H9 (cell line): Measurements from ENCODE around the gene NPAS3. TPM values are rescaled to one million over a fixed set of nuclear protein-coding genes. Genes with fewer than 3 reads are reported as not detected.

ENCODE experiments used
- DNase-seq: peaks from one replicate; pipeline ENCODE4 v3.0.0-alpha.2; 2017
- H2AFZ ChIP-seq: one replicate; pipeline ENCODE4 v1.6.1; 2013; ENCODE audit warnings: mild to moderate bottlenecking, low read length, control low read depth, moderate library complexity
- H2AK5ac ChIP-seq: 2 replicates; pipeline ENCODE4 v1.6.1; 2013; ENCODE audit warnings: low read length, control low read depth, mixed read lengths; ENCODE audit not compliant: insufficient read length
- H2BK120ac ChIP-seq: one replicate; pipeline ENCODE4 v1.6.1; 2013; ENCODE audit warnings: low read depth, mild to moderate bottlenecking, low read length, control low read depth, inconsistent platforms; ENCODE audit not compliant: poor library complexity, severe bottlenecking
- H2BK12ac ChIP-seq: 2 replicates; pipeline ENCODE4 v1.6.1; 2013; ENCODE audit warnings: low read length, control low read depth, mixed read lengths, low read depth; ENCODE audit not compliant: insufficient read length
- H2BK15ac ChIP-seq: 2 replicates; pipeline ENCODE4 v1.6.1; 2013; ENCODE audit warnings: low read depth, low read length, control low read depth
- H2BK20ac ChIP-seq: one replicate; pipeline ENCODE4 v1.6.1; 2013; ENCODE audit warnings: low read depth, mild to moderate bottlenecking, low read length, control low read depth, inconsistent platforms; ENCODE audit not compliant: poor library complexity, severe bottlenecking
- H2BK5ac ChIP-seq: 2 replicates; pipeline ENCODE4 v1.6.1; 2013; ENCODE audit warnings: low read length, control low read depth, mixed read lengths; ENCODE audit not compliant: insufficient read length
- H3K14ac ChIP-seq: 2 replicates; pipeline ENCODE4 v1.6.1; 2013; ENCODE audit warnings: low read length, control low read depth; ENCODE audit not compliant: insufficient read depth
- H3K18ac ChIP-seq: 2 replicates; pipeline ENCODE4 v1.6.1; 2013; ENCODE audit warnings: low read depth, mild to moderate bottlenecking, mixed read lengths, low read length, control low read depth; ENCODE audit not compliant: insufficient read length
- H3K23ac ChIP-seq: 2 replicates; pipeline ENCODE4 v1.6.1; 2013; ENCODE audit warnings: low read length, control low read depth, mixed read lengths, low read depth; ENCODE audit not compliant: insufficient read length
- H3K23me2 ChIP-seq: 2 replicates; pipeline ENCODE4 v1.6.1; 2013; ENCODE audit warnings: low read depth, mild to moderate bottlenecking, mixed read lengths, low read length, control low read depth; ENCODE audit not compliant: insufficient read length, poor library complexity, severe bottlenecking
- H3K27ac ChIP-seq: 2 replicates; pipeline ENCODE4 v1.5.1; 2013; ENCODE audit warnings: low read length, control low read depth, mixed read lengths, low read depth; ENCODE audit not compliant: insufficient read length
- H3K27me3 ChIP-seq: 2 replicates; pipeline ENCODE4 v1.6.1; 2013; ENCODE audit warnings: low read length, control low read depth, inconsistent platforms; ENCODE audit not compliant: insufficient read depth
- H3K4ac ChIP-seq: 2 replicates; pipeline ENCODE4 v1.6.1; 2013; ENCODE audit warnings: low read depth, mild to moderate bottlenecking, control low read depth, inconsistent platforms, low read length, moderate library complexity
- H3K4me1 ChIP-seq: 2 replicates; pipeline ENCODE4 v1.6.1; 2013; ENCODE audit warnings: low read length, control low read depth, inconsistent platforms; ENCODE audit not compliant: insufficient read depth
- H3K4me2 ChIP-seq: 2 replicates; pipeline ENCODE4 v1.6.1; 2013; ENCODE audit warnings: low read length, control low read depth, mixed read lengths; ENCODE audit not compliant: insufficient read length, insufficient read depth
- H3K56ac ChIP-seq: 2 replicates; pipeline ENCODE4 v1.6.1; 2013; ENCODE audit warnings: low read depth, mild to moderate bottlenecking, mixed read lengths, low read length, control low read depth; ENCODE audit not compliant: insufficient read length
- H3K79me1 ChIP-seq: 2 replicates; pipeline ENCODE4 v1.6.1; 2013; ENCODE audit warnings: low read depth, mild to moderate bottlenecking, moderate library complexity, low read length, control low read depth, inconsistent platforms; ENCODE audit not compliant: insufficient read depth, poor library complexity, severe bottlenecking
- H3K79me2 ChIP-seq: 2 replicates; pipeline ENCODE4 v1.6.1; 2013; ENCODE audit warnings: low read length, control low read depth, inconsistent platforms; ENCODE audit not compliant: insufficient read depth
- H3K9ac ChIP-seq: 2 replicates; pipeline ENCODE4 v1.6.1; 2013; ENCODE audit warnings: low read length, control low read depth, mixed read lengths; ENCODE audit not compliant: insufficient read length; ENCODE audit errors: extremely low read depth
- H3K9me3 ChIP-seq: one replicate; pipeline ENCODE4 v1.6.1; 2013; ENCODE audit warnings: low read depth, low read length, inconsistent platforms; ENCODE audit not compliant: control insufficient read depth
- H3T11ph ChIP-seq: one replicate; pipeline ENCODE4 v1.6.1; 2013; ENCODE audit warnings: mild to moderate bottlenecking, low read length, control low read depth, inconsistent platforms
- H4K20me1 ChIP-seq: one replicate; pipeline ENCODE4 v1.6.1; 2013; ENCODE audit not compliant: control insufficient read depth, insufficient read length, insufficient read depth
- H4K5ac ChIP-seq: 2 replicates; pipeline ENCODE4 v1.6.1; 2013; ENCODE audit warnings: low read depth, mild to moderate bottlenecking, mixed read lengths, low read length, control low read depth; ENCODE audit not compliant: insufficient read length
- H4K8ac ChIP-seq: replicated peaks from 2 replicates; pipeline ENCODE4 v1.6.1; 2013; ENCODE audit warnings: low read length, control low read depth, mixed read lengths, low read depth; ENCODE audit not compliant: insufficient read length
- H4K91ac ChIP-seq: 2 replicates; pipeline ENCODE4 v1.6.1; 2013; ENCODE audit warnings: low read depth, mild to moderate bottlenecking, moderate library complexity, mixed read lengths, low read length, control low read depth; ENCODE audit not compliant: insufficient read length
- H3K27ac Mint-ChIP-seq, 3 experiments: 2 replicates in 2 of 3; 3 replicates in 1 of 3; pipeline ENCODE4 v1.8.0; 2020 to 2021; ENCODE audit warnings: mixed read lengths in 3 of 3, mild to moderate bottlenecking in 1 of 3, moderate library complexity in 1 of 3
- H3K27me3 Mint-ChIP-seq: 2 replicates; pipeline ENCODE4 v1.8.0; 2021; ENCODE audit warnings: low read depth, mild to moderate bottlenecking, moderate library complexity, mixed read lengths
- H3K36me3 Mint-ChIP-seq, 3 experiments: 2 replicates in 2 of 3; 3 replicates in 1 of 3; pipeline ENCODE4 v1.8.0; 2020 to 2021; ENCODE audit warnings: low read depth in 3 of 3, mixed read lengths in 3 of 3; ENCODE audit not compliant: insufficient read depth in 1 of 3
- H3K4me1 Mint-ChIP-seq, 2 experiments: 2 replicates each; pipeline ENCODE4 v1.8.0; 2020; ENCODE audit warnings: mixed read lengths in 2 of 2
- H3K4me3 Mint-ChIP-seq, 2 experiments: 2 replicates in 1 of 2; 3 replicates in 1 of 2; pipeline ENCODE4 v1.8.0; 2020 to 2021; ENCODE audit warnings: mild to moderate bottlenecking in 2 of 2, mixed read lengths in 2 of 2, moderate library complexity in 1 of 2
- H3K9me3 Mint-ChIP-seq, 2 experiments: 2 replicates in 1 of 2; 3 replicates in 1 of 2; pipeline ENCODE4 v1.8.0; 2020; ENCODE audit warnings: mild to moderate bottlenecking in 2 of 2, mixed read lengths in 2 of 2, moderate library complexity in 1 of 2
- WGBS: extraction: QIAGEN DNeasy Blood & Tissue Kit; methylation state at CpG from one replicate; pipeline ENCODE4 v1.1.7; 2013; ENCODE audit warnings: missing lambda C conversion rate, low lambda C conversion rate, mixed read lengths; ENCODE audit not compliant: insufficient read length; ENCODE audit errors: extremely low coverage; 5-methylcytosine and 5-hydroxymethylcytosine counted together
- total RNA-seq: library from RNA; stranded (reverse); gene quantifications from 2 replicates; pipeline ENCODE4 v1.2.1, GENCODE V29; 2021
- TF ChIP-seq, protein P1 (sequence below): fragments of 200-600 bp; sonication (generic); conservative IDR thresholded peaks from 3 replicates; pipeline ENCODE4 v1.8.0; 2021; ENCODE audit warnings: antibody characterized with exemption, mild to moderate bottlenecking

NPAS3 gene
- total RNA-seq, 1 experiment from 2014 or later: 0.17 TPM

DNA sequence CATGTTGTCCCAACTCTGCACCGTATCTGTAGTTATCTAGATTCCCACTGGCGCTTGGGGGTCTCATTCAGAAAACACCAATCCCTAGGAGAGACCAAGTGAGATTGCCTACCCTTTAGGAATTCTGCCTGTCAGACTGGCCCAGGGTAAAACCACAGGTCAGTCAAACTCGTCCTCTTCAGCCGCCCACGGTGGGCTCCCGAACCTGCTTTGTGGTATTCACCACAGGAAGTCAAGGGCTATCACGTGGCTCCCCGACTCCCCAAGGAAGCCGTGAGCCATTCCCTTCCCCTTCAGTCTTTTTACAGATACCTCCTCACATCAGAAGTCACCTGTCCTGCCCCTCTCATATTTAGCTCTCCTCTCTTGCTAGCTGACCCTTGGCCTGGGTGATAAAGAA is 852.3 kb downstream of the NPAS3 start:
- Mint-ChIP-seq H3K36me3 (no peaks in the 10 kb centered on the region; a peak in 1 of 7 replicates), H3K27me3 (no peaks in the 10 kb centered on the region; the same call in 1 of the 2 replicates), H3K9me3 (no peaks in the 10 kb centered on the region), H3K27ac (peak overlapping the region in 2 of 3 experiments; percentile 39 to 43; a peak in 2 of 7 replicates), H3K4me3 (no peak overlapping the region), H3K4me1 (peaks cover 18 to 28% of the 10 kb centered on the region in 2 experiments)
- H3K9me3 ChIP-seq: no peaks in the 10 kb centered on the region
- no peak overlapping the region for H4K5ac ChIP-seq
- no peak overlapping the region for H3K4me2 ChIP-seq
- no peaks in the 10 kb centered on the region for H4K20me1 ChIP-seq
- TF ChIP-seq, protein P1, sequence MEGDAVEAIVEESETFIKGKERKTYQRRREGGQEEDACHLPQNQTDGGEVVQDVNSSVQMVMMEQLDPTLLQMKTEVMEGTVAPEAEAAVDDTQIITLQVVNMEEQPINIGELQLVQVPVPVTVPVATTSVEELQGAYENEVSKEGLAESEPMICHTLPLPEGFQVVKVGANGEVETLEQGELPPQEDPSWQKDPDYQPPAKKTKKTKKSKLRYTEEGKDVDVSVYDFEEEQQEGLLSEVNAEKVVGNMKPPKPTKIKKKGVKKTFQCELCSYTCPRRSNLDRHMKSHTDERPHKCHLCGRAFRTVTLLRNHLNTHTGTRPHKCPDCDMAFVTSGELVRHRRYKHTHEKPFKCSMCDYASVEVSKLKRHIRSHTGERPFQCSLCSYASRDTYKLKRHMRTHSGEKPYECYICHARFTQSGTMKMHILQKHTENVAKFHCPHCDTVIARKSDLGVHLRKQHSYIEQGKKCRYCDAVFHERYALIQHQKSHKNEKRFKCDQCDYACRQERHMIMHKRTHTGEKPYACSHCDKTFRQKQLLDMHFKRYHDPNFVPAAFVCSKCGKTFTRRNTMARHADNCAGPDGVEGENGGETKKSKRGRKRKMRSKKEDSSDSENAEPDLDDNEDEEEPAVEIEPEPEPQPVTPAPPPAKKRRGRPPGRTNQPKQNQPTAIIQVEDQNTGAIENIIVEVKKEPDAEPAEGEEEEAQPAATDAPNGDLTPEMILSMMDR: no peak
- H2BK12ac ChIP-seq: no peak overlapping the region
- no peak overlapping the region for H3K9ac ChIP-seq
- no peaks in the 10 kb centered on the region for H3K4me1 ChIP-seq
- no peaks in the 10 kb centered on the region for H3K79me2 ChIP-seq
- no peak overlapping the region for H3T11ph ChIP-seq
- no peak overlapping the region for H2AK5ac ChIP-seq
- no peak overlapping the region for H3K27ac ChIP-seq
- H3K23ac ChIP-seq: no peak overlapping the region
- no peak overlapping the region for H2BK5ac ChIP-seq
- no peak overlapping the region for H4K91ac ChIP-seq
- no peak overlapping the region for H2AFZ ChIP-seq
- no peak overlapping the region for H3K4ac ChIP-seq
- H3K18ac ChIP-seq: no peak overlapping the region
- H4K8ac ChIP-seq: no peak overlapping the region
- WGBS: no CpG with 5 or more reads among the region's 9 CpGs
- H3K23me2 ChIP-seq: no peaks in the 10 kb centered on the region
- H3K56ac ChIP-seq: no peak overlapping the region
- H2BK15ac ChIP-seq: no peak overlapping the region
- H2BK120ac ChIP-seq: no peak overlapping the region
- H2BK20ac ChIP-seq: no peak overlapping the region
- no peaks in the 10 kb centered on the region for H3K79me1 ChIP-seq
- no peak overlapping the region for H3K14ac ChIP-seq
- H3K27me3 ChIP-seq: no peaks in the 10 kb centered on the region
- no peak for DNase-seq
